Measurements from ENCODE around the gene SLC24A3.

The SLC24A3 gene

DNA sequence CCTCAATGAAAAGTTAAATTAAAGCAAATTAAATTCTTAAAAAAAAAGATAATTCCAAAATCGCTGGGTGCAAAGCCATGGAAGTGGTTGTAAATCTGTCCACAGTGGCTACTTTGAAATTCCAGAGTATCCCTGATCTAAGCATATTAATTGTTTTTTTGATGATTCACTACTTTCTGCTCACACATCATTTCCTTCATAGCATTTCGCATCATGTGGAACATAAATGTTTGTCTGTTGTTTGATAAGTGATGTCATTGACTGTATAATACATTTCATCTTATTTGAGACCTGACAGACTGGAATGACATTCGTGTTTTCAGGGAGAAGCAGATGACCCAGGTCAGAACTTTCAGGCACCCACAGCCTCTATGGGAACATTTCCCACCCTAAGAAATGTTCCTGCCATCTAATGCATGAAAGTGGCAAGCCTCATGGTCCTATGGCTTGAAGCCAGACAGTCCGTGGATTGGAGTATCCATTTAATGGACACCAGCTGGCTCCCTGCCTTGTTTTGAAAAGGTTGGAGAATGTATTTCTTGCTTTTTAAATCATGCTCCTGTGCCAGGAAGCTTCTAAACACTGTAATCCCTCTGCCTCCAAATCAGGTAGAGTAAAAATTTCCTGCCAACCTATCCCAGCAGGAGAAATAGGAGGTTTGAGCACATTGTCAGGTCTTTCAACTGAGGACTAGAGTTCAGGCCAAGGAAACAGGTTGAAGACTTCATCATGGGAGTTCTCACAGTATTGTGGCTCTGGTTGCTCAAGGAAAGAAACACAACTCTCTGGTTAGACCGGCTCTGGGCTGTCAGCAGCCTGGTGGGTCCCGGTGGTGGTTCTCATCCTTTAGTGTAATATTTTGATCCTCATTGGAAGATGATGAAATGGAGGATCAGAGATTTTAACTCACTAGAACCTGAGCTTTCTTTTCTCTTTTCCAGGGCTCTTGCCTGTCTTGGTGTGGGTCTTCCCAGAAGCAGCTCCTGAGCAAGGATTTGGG, 157.9 kb downstream of the SLC24A3 start:
- H3K27ac ChIP-seq = no peak overlapping the region
- TF ChIP-seq, protein P1, sequence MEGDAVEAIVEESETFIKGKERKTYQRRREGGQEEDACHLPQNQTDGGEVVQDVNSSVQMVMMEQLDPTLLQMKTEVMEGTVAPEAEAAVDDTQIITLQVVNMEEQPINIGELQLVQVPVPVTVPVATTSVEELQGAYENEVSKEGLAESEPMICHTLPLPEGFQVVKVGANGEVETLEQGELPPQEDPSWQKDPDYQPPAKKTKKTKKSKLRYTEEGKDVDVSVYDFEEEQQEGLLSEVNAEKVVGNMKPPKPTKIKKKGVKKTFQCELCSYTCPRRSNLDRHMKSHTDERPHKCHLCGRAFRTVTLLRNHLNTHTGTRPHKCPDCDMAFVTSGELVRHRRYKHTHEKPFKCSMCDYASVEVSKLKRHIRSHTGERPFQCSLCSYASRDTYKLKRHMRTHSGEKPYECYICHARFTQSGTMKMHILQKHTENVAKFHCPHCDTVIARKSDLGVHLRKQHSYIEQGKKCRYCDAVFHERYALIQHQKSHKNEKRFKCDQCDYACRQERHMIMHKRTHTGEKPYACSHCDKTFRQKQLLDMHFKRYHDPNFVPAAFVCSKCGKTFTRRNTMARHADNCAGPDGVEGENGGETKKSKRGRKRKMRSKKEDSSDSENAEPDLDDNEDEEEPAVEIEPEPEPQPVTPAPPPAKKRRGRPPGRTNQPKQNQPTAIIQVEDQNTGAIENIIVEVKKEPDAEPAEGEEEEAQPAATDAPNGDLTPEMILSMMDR (IDR thresholded peaks at IDR 0.05) = no peak
- no peak for TF ChIP-seq ZFX (IDR thresholded peaks at IDR 0.05; ENCODE audit: borderline replicate concordance)

DNA sequence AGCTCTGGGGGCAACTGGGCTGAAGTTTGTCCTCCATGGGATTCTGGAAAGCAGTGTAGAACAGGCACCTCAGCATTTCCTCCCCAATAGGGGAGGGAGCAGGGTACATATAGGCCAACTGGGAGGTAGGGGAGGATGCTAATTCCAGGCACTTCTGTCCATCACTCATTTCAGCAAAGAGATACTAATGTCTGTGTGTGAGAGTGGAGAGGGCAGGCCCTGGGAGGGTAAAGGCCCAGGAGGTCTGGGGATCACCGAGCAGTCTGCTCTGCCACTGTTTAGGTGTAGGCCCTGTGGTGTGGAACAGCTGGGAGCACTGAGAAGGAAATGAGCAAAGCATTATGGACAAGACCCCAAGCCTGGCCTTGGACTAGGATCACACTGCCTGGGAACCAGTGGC, 158.7 kb downstream of the SLC24A3 start:
- H3K27ac ChIP-seq = no peak overlapping the region

DNA sequence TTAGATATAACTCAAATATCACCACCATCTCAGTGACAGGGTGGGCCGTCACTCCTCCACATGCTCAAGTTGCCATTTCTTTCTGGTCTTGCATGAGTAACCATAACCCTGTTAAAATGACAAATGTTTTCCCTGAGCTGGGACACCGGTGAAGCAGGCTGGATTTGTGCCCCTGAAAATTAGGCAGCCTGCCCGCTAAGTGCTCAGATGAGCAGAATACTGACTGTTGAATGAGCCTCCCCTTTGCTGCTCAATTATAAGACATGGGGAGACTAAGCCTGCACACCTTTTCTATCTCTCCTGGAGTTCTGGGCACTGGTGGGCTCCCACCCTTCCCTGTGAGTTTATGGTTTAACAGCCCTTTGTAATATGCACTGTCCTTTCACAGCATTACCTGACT, 161.8 kb downstream of the SLC24A3 start:
- H3K27ac ChIP-seq = no peak overlapping the region
- TF ChIP-seq, protein P1 (IDR thresholded peaks at IDR 0.05) = no peak
- TF ChIP-seq ZFX (IDR thresholded peaks at IDR 0.05; ENCODE audit: borderline replicate concordance) = no peak

More for the DNA sequence above, 158.7 kb downstream of the SLC24A3 start:
- TF ChIP-seq ZFX (IDR thresholded peaks at IDR 0.05; ENCODE audit: borderline replicate concordance) = no peak
- TF ChIP-seq, protein P1 (IDR thresholded peaks at IDR 0.05) = no peak

DNA sequence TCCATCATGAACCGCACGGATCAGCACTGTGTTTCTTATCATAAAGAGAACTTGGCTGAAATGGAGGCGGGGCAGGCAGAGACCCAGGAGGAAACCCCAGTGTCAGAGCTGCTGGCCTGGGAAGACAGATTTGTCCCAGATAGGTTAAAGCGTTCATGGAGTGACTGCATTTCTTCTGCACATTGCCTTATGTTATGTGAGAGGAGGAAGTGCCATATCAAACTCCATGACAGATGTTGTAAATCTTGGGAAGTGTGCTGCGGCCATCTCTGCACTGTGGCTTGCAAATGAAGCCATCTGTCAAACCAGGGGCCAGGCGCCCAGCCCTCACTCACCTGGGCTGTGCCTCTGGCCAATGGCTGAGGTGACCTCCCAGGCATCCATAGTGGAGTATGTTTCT, 163.0 kb downstream of the SLC24A3 start:
- TF ChIP-seq ZFX (IDR thresholded peaks at IDR 0.05; ENCODE audit: borderline replicate concordance) = no peak
- TF ChIP-seq, protein P1 (IDR thresholded peaks at IDR 0.05) = no peak
- no peak overlapping the region for H3K27ac ChIP-seq

DNA sequence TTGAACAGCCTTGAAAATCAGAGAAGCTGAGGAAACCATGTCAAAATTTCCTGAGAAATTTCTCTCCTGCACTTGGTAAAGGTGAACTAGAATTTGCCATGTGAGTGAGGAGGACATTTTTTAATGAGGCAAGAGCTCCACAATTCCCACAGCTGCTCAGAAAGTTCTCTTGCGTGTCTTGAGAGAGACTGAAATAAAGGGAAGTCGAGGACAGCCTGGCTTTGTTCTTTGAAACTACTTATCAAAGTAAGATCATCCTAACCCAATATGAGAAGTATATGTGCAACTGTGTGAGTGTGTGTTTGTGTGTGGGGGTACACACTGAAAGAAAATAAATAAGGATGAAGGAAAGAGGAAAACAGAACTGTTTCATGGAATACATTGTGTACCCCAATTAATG, 163.4 kb downstream of the SLC24A3 start:
- TF ChIP-seq, protein P1 (IDR thresholded peaks at IDR 0.05) = no peak
- TF ChIP-seq ZFX (IDR thresholded peaks at IDR 0.05; ENCODE audit: borderline replicate concordance) = no peak
- H3K27ac ChIP-seq = no peak overlapping the region

DNA sequence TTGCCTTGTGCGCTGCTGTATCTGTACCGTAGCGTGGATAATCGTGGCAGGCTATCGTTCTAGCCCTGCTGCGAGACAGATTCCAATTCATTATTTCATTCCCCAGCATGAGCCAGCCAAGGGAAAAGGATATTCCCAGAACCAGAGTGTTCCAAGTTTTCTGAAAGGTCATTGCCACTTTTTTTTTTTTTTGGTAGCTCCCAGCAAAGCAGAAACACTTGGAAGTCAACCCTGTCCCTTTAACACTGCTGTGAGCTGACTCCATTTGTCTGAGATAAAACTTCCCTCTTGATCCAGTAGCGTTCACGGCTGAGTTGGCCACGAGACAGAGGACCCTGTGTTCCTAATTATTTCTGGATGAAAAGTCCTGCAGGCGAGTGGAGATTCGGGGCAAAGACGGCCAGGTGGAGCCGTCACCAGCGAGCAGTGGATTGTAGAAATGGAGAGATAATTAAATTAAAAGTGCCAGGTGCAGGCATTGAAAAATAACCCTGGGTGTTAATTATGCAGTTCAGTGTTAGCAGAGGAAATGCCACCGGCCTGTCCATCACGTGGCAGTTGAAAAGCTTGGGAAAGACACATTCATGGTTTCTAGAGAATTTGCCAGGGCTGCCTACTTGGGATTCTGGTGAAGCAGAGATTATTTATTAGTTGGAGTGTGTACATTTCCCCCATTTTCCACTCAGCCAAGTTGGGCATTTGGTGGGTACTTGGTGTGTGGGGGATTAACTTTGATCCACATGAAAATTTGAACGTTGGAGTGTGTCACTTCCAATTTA, 164.2 kb downstream of the SLC24A3 start:
- TF ChIP-seq, protein P1 (IDR thresholded peaks at IDR 0.05) = no peak
- no peak for TF ChIP-seq ZFX (IDR thresholded peaks at IDR 0.05; ENCODE audit: borderline replicate concordance)
- no peak overlapping the region for H3K27ac ChIP-seq
